ENCODE data around the gene AUP1. TPM values are rescaled to one million over a fixed set of nuclear protein-coding genes. Genes with fewer than 3 reads are reported as not detected.

AUP1 gene
- total RNA-seq, 2 donors from 2014 or later, result 85.5 to 113 TPM

GRCh38 chr2:74555610-74556103, 26.2 kb upstream of the AUP1 start:
- H3K27ac ChIP-seq, result peak overlapping the region in 1 of 2 donors; percentile 92
- H3K9me3 ChIP-seq, result no peaks in the 10 kb centered on the region
- H3K4me1 ChIP-seq (ENCODE audit: control insufficient read depth in 1 of 2, low read depth in 2 of 2), result peaks cover 0 to 15% of the 10 kb centered on the region in 2 donors
- peak overlapping the region; percentile 82 for H3K4me3 ChIP-seq
- DNase-seq (ENCODE audit: low spot score), result no peak
- H3K27me3 ChIP-seq (replicated peaks; ENCODE audit: insufficient read depth), result no peaks in the 10 kb centered on the region
- ATAC-seq (ENCODE audit: insufficient number of reproducible peaks, low FRiP score, low read depth), result no peak
- peaks cover 4% of the 10 kb centered on the region for H3K36me3 ChIP-seq
- no peak for TF ChIP-seq CTCF (IDR thresholded peaks at IDR 0.05)

DNA sequence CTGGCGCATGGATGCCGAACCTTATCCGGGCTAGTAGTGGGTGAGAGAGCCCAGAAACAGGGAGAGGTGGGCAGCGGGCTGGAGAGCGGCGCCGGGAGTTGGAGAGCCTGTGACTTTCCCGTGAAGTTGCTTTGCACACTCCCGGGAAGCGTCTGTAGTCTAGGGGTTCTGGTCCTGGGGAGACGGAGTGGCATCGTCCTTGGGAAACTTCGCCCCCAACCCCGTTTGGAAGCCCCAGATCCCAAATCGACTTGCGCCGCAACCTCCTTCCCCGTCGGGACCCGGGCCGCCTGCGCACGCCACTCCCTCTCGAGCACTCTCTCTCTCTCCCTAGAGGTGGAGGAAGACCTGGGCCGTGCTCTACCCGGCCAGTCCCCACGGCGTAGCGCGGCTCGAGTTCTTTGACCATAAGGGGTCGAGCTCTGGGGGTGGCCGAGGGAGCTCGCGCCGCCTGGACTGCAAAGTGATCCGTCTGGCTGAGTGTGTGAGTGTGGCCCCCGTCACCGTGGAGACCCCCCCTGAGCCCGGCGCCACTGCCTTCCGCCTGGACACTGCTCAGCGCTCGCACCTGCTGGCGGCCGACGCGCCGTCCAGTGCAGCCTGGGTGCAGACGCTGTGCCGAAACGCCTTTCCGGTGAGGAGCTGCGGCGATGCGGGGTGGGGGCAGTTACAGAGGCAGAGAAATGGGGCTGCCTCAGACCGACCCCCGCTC, 25.5 kb upstream of the AUP1 start:
- no peak for TF ChIP-seq CTCF (IDR thresholded peaks at IDR 0.05)
- ATAC-seq (ENCODE audit: insufficient number of reproducible peaks, low FRiP score, low read depth), result no peak
- DNase-seq (ENCODE audit: low spot score), result no peak
- peak overlapping the region; percentile 82 for H3K4me3 ChIP-seq
- H3K27ac ChIP-seq, result peak overlapping the region; percentile 86 to 92
- no peaks in the 10 kb centered on the region for H3K9me3 ChIP-seq
- peaks cover 4% of the 10 kb centered on the region for H3K36me3 ChIP-seq
- H3K27me3 ChIP-seq (replicated peaks; ENCODE audit: insufficient read depth), result no peaks in the 10 kb centered on the region
- peaks cover 0 to 15% of the 10 kb centered on the region in 2 donors for H3K4me1 ChIP-seq (ENCODE audit: control insufficient read depth in 1 of 2, low read depth in 2 of 2)

- ATAC-seq (ENCODE audit: insufficient number of reproducible peaks, low FRiP score, low read depth) (peak; percentile 89), DNase-seq (ENCODE audit: low spot score) (peak; percentile 56)
- TF ChIP-seq CTCF (IDR thresholded peaks at IDR 0.05), result no peak
- Histone ChIP-seq H3K4me3 (peak within 1 kb of the TSS; percentile 82), H3K9me3 (no peaks in the 10 kb centered on the region), H3K27ac (peak within 1 kb of the TSS; percentile 86 to 92), H3K27me3 (replicated peaks; ENCODE audit: insufficient read depth) (no peaks in the 10 kb centered on the region), H3K36me3 (peaks cover 4% of the 10 kb centered on the region), H3K4me1 (ENCODE audit: control insufficient read depth in 1 of 2, low read depth in 2 of 2) (peaks cover 6 to 22% of the 10 kb centered on the region in 2 donors)
Observed at GRCh38 chr2:74553892-74554819, 24.6 kb upstream of the AUP1 start, which contains the start of the genes DOK1 and LOXL3. DOK1 (plus strand) TSS chr2:74554720; CDS start chr2:74554755, 35 bp downstream. LOXL3 (minus strand) TSS chr2:74553942; CDS start chr2:74552634, 1,308 bp downstream.

DNA sequence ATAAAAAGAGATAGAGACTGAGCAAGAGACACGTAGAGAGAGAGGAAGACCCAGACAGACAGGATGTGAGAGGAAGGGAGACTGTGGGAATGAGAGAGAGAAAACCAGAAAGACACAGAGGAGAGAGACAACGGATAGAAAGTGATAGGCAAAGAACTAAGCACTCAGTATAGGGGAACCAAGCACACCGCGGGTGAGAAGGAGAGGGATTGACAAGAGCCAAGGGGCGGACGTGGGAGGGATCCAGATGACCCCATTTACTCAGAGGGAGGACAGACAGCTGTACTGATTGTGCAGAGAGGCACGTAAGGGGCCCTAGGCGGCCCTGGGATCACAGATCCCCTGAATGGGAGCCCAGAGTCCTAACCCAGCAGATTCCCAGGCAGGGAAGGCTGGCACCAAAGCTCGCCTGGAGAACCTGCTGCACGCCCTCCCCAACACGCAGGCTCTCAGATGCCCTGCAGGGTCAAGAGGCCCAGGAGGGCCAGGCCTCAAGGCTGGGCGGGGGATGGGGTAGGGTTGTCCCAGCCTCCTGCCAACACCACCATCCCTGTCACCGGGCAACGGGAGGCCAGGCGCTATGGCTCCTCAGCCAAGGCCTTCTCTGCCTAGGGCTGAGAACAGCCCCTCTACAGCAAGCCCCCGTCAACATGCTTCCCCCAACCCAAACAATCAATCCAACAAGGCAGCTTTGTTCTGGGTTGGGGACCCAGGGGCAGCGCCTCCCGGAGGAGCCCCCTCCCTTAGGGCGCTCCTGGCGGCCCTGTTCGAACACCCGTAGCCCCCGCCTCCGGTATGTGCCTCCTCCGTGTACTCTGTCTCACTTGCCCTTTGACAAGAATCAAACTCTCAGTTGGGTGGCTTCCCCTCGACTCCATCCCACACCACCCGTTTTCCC, 23.7 kb upstream of the AUP1 start:
- Histone ChIP-seq H3K27ac (peak overlapping the region; percentile 86 to 92), H3K36me3 (peaks cover 4% of the 10 kb centered on the region), H3K9me3 (no peaks in the 10 kb centered on the region), H3K27me3 (replicated peaks; ENCODE audit: insufficient read depth) (no peaks in the 10 kb centered on the region), H3K4me1 (ENCODE audit: control insufficient read depth in 1 of 2, low read depth in 2 of 2) (peaks cover 7 to 28% of the 10 kb centered on the region in 2 donors), H3K4me3 (peak overlapping the region; percentile 82)
- DNase-seq (ENCODE audit: low spot score), result no peak
- TF ChIP-seq CTCF (IDR thresholded peaks at IDR 0.05), result no peak
- no peak for ATAC-seq (ENCODE audit: insufficient number of reproducible peaks, low FRiP score, low read depth)
